Esophagus (tissue), 2 donors: ENCODE data around the gene STK36. TPM values are rescaled to one million over a fixed set of nuclear protein-coding genes. Genes with fewer than 3 reads are reported as not detected.
A peak's percentile ranks its signal among the peaks of the same experiment; 100 is the strongest.

Source experiments
- H3K27ac ChIP-seq, 2 donors: one replicate each; pipeline ENCODE4 v1.5.1; 2013; ENCODE audit warnings: low read depth in 2 of 2, mild to moderate bottlenecking in 2 of 2, inconsistent platforms in 1 of 2, low read length in 1 of 2, moderate library complexity in 1 of 2
- H3K27me3 ChIP-seq, 2 donors: one replicate each; pipeline ENCODE4 v1.6.1; 2013; ENCODE audit warnings: low read length in 2 of 2, control low read depth in 1 of 2, mild to moderate bottlenecking in 1 of 2; ENCODE audit not compliant: insufficient read depth in 2 of 2, control insufficient read depth in 1 of 2
- H3K36me3 ChIP-seq, 2 donors: one replicate each; pipeline ENCODE4 v1.6.1; 2013; ENCODE audit warnings: low read length in 1 of 2; ENCODE audit not compliant: control insufficient read depth in 2 of 2, insufficient read depth in 2 of 2
- H3K4me1 ChIP-seq, 2 donors: one replicate each; pipeline ENCODE4 v1.6.1; 2013; ENCODE audit warnings: low read length in 1 of 2; ENCODE audit not compliant: control insufficient read depth in 2 of 2, insufficient read depth in 2 of 2
- H3K4me3 ChIP-seq, 2 donors: one replicate each; pipeline ENCODE4 v1.5.1; 2013; ENCODE audit warnings: low read length in 2 of 2, mild to moderate bottlenecking in 2 of 2, low read depth in 1 of 2, moderate library complexity in 1 of 2
- H3K9me3 ChIP-seq, 2 donors: one replicate each; pipeline ENCODE4 v1.6.1; 2013; ENCODE audit warnings: mild to moderate bottlenecking in 2 of 2, low read depth in 1 of 2, low read length in 1 of 2, moderate library complexity in 1 of 2; ENCODE audit not compliant: control insufficient read depth in 2 of 2, insufficient read depth in 1 of 2
- WGBS, 2 donors: extraction: QIAGEN DNeasy Blood & Tissue Kit; methylation state at CpG; one replicate each; pipeline ENCODE4 v1.1.7; 2013; 5-methylcytosine and 5-hydroxymethylcytosine counted together
- polyA plus RNA-seq, 2 donors: library from polyadenylated mRNA; stranded (reverse); fragments of 200-250 nt; gene quantifications; one replicate each; pipeline ENCODE4 v1.2.3, GENCODE V29; 2013
- donor health status: healthy with polysubstance abuse.
- donor health status: Bipolar disorder and iron deficiency.

Gene STK36
- polyA plus RNA-seq, 2 donors: 10.8 to 20.7 TPM

DNA sequence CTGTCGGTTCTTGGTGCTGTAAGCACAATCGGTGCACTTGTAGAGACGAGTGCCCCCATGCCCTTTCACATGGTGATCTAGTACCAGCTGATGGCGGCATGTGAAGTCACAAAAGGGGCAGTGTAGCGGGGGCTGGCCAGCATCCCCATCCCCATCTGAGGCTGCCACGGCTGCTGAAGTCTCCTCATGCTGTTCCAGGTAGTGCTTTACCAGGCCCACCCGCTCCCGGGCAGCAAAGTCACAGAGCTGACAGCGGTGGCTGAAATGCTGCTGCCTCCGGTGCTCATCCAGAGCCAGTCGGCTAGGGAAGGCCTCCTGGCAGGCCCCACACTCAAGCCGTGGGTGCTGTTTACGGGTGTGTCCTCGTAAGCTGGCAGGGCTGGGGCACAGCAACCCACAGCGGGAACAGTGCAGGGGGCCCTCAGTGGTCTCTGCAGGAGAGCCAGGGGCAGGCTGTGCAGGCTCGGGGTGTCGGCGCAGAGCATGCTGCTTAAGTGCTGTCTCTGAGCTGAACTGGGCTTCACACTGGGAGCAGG is 29.7 kb upstream of the STK36 start:
- 90 to 91% methylated on average over 18 of the region's 18 CpGs for WGBS, 2 donors
- no peaks in the 10 kb centered on the region for H3K4me1 ChIP-seq
- H3K27me3 ChIP-seq: no peaks in the 10 kb centered on the region
- H3K9me3 ChIP-seq: no peaks in the 10 kb centered on the region
- H3K27ac ChIP-seq: no peak overlapping the region
- no peak overlapping the region for H3K4me3 ChIP-seq
- peaks cover 34 to 58% of the 10 kb centered on the region in 2 donors for H3K36me3 ChIP-seq

GRCh38 chr2:218642786-218643185 is 29.1 kb upstream of the STK36 start:
- Histone ChIP-seq H3K27ac (no peak overlapping the region), H3K27me3 (no peaks in the 10 kb centered on the region), H3K36me3 (peaks cover 34 to 57% of the 10 kb centered on the region in 2 donors), H3K4me3 (no peak overlapping the region), H3K4me1 (no peaks in the 10 kb centered on the region), H3K9me3 (no peaks in the 10 kb centered on the region)
- 89 to 91% methylated on average over 17 of the region's 17 CpGs for WGBS, 2 donors

- H3K27me3 ChIP-seq: no peaks in the 10 kb centered on the region
Measured at GRCh38 chr2:218643751-218644310, 28.1 kb upstream of the STK36 start.

DNA sequence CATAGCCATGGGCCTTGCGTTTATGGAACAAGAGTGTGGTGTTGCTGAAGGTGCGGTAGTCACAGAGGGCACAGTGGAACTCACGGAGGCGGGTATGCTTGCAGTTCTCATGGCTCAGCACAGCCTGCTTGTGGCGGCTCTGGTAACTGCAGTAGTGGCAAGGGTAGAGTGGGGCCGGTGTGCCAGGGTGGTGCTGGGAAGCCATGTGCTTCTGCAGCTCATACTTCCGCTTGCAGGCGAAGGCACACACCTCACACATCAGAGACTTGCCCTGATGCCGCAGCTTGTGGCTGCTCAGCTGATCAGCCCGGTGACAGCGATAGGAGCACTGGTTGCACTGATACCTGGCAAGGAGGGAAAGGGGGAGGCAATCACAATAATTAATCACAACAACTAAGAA is 27.2 kb upstream of the STK36 start:
- Histone ChIP-seq H3K4me3 (no peak overlapping the region), H3K27ac (no peak overlapping the region), H3K27me3 (no peaks in the 10 kb centered on the region), H3K36me3 (peaks cover 29 to 59% of the 10 kb centered on the region in 2 donors), H3K4me1 (no peaks in the 10 kb centered on the region), H3K9me3 (no peaks in the 10 kb centered on the region)
- WGBS, 2 donors: 86 to 92% methylated on average over 11 of the region's 11 CpGs

More at GRCh38 chr2:218643751-218644310, 28.1 kb upstream of the STK36 start:
- WGBS, 2 donors: 92% methylated on average over 8 to 10 of the region's 10 CpGs
- Histone ChIP-seq H3K36me3 (peaks cover 29 to 57% of the 10 kb centered on the region in 2 donors), H3K4me3 (no peak overlapping the region), H3K27ac (no peak overlapping the region), H3K9me3 (no peaks in the 10 kb centered on the region), H3K4me1 (no peaks in the 10 kb centered on the region)

GRCh38 chr2:218645126-218645525 is 26.8 kb upstream of the STK36 start:
- Histone ChIP-seq H3K4me3 (no peak overlapping the region), H3K4me1 (no peaks in the 10 kb centered on the region), H3K9me3 (no peaks in the 10 kb centered on the region), H3K36me3 (peaks cover 30 to 60% of the 10 kb centered on the region in 2 donors), H3K27me3 (no peaks in the 10 kb centered on the region), H3K27ac (no peak overlapping the region)
- 73 to 79% methylated on average over 1 of the region's 1 CpG for WGBS, 2 donors

GRCh38 chr2:218648088-218648786 is 23.6 kb upstream of the STK36 start:
- WGBS, 2 donors: 71 to 73% methylated on average over 9 of the region's 9 CpGs
- Histone ChIP-seq H3K27me3 (no peaks in the 10 kb centered on the region), H3K4me3 (no peak overlapping the region), H3K9me3 (no peaks in the 10 kb centered on the region), H3K4me1 (no peaks in the 10 kb centered on the region), H3K27ac (no peak overlapping the region), H3K36me3 (peaks cover 25 to 52% of the 10 kb centered on the region in 2 donors)

GRCh38 chr2:218648787-218649100 is 23.1 kb upstream of the STK36 start:
- Histone ChIP-seq H3K4me1 (no peaks in the 10 kb centered on the region), H3K9me3 (no peaks in the 10 kb centered on the region), H3K27ac (no peak overlapping the region), H3K36me3 (peaks cover 22 to 48% of the 10 kb centered on the region in 2 donors), H3K4me3 (no peak overlapping the region), H3K27me3 (no peaks in the 10 kb centered on the region)
- 88 to 90% methylated on average over 10 to 11 of the region's 11 CpGs for WGBS, 2 donors

GRCh38 chr2:218655751-218656150 is 16.1 kb upstream of the STK36 start:
- Histone ChIP-seq H3K27ac (no peak overlapping the region), H3K4me3 (no peak overlapping the region), H3K36me3 (peaks cover 11 to 17% of the 10 kb centered on the region in 2 donors), H3K4me1 (peaks cover 0 to 6% of the 10 kb centered on the region in 2 donors), H3K27me3 (no peaks in the 10 kb centered on the region), H3K9me3 (no peaks in the 10 kb centered on the region)
- WGBS, 2 donors: 97% methylated on average over 2 of the region's 2 CpGs

GRCh38 chr2:218658671-218659257 is 13.1 kb upstream of the STK36 start:
- Histone ChIP-seq H3K9me3 (no peaks in the 10 kb centered on the region), H3K4me1 (peaks cover 0 to 6% of the 10 kb centered on the region in 2 donors), H3K4me3 (peak overlapping the region; percentile 78 to 86), H3K27ac (peak overlapping the region; percentile 75 to 81), H3K27me3 (no peaks in the 10 kb centered on the region), H3K36me3 (peaks cover 11 to 22% of the 10 kb centered on the region in 2 donors)
- WGBS, 2 donors: 1% methylated on average over 27 of the region's 27 CpGs
